T-helper 1 cell (primary cell): ENCODE results near the gene GJB4.
"Not testable (repeated sequence)": the region's sequence is repeated elsewhere in the genome, so short reads cannot be mapped to it uniquely, and the experiment has no call there.

ENCODE experiments used
- DNase-seq, 5 donors: peaks; one replicate each; pipeline ENCODE4 v3.0.0-alpha.2; 2012 to 2020

Gene GJB4

GRCh38 chr1:34747638-34747941 lies 11.9 kb upstream of the GJB4 start:
- no peak for DNase-seq

- DNase-seq: no peak
These were observed 9.5 kb upstream of the GJB4 start for GRCh38 chr1:34749992-34750391.

- DNase-seq: no peak
These were observed 8.9 kb upstream of the GJB4 start for GRCh38 chr1:34750610-34751009.

- no peak for DNase-seq
These were observed 6.4 kb upstream of the GJB4 start for GRCh38 chr1:34753163-34753562.

GRCh38 chr1:34754964-34755637 lies 4.4 kb upstream of the GJB4 start, which contains the start of gene GJB5:
GJB5 (plus strand) TSS chr1:34755047; CDS start chr1:34757331, 2,284 bp downstream.
- no peak for DNase-seq

- no peak for DNase-seq
These were observed 3.6 kb upstream of the GJB4 start for GRCh38 chr1:34755961-34756360.

- no peak for DNase-seq
These were observed 2.2 kb upstream of the GJB4 start for GRCh38 chr1:34757386-34757785.

- no peak for DNase-seq
These were observed 789 bp upstream of the GJB4 start for GRCh38 chr1:34758751-34759150.

- DNase-seq: no peak
These were observed 1.7 kb downstream of the GJB4 start for GRCh38 chr1:34761176-34761761.

- no peak for DNase-seq
These were observed 2.3 kb downstream of the GJB4 start for GRCh38 chr1:34761776-34762307.

- no peak for DNase-seq
These were observed 3.1 kb downstream of the GJB4 start for GRCh38 chr1:34762474-34763141.

- no peak for DNase-seq
These were observed 3.7 kb downstream of the GJB4 start for GRCh38 chr1:34763142-34763781.

GRCh38 chr1:34768856-34769255 lies 9.3 kb downstream of the GJB4 start:
- DNase-seq: no peak

- no peak for DNase-seq
These were observed 11.5 kb downstream of the GJB4 start for GRCh38 chr1:34770891-34771504.

- no peak for DNase-seq
These were observed 12.2 kb downstream of the GJB4 start for GRCh38 chr1:34771573-34772371.

GRCh38 chr1:34773114-34773513 lies 13.6 kb downstream of the GJB4 start:
- DNase-seq: not testable (repeated sequence)

GRCh38 chr1:34774957-34775356 lies 15.4 kb downstream of the GJB4 start:
- DNase-seq: no peak

- no peak for DNase-seq
These were observed 17.4 kb downstream of the GJB4 start for GRCh38 chr1:34776911-34777310.

GRCh38 chr1:34777519-34778321 lies 18.2 kb downstream of the GJB4 start:
- DNase-seq: no peak

GRCh38 chr1:34778381-34778780 lies 18.8 kb downstream of the GJB4 start:
- no peak for DNase-seq

GRCh38 chr1:34779005-34779404 lies 19.5 kb downstream of the GJB4 start:
- no peak for DNase-seq
